HG03103 (cell line): ENCODE data around the gene SLIT3.

ENCODE experiments used
- ATAC-seq: cut with Tn5 transposase; IDR thresholded peaks from one replicate; pipeline ENCODE4 v1.9.1; 2021; ENCODE audit warnings: low read depth; ENCODE audit not compliant: unreplicated experiment

SLIT3 gene

DNA sequence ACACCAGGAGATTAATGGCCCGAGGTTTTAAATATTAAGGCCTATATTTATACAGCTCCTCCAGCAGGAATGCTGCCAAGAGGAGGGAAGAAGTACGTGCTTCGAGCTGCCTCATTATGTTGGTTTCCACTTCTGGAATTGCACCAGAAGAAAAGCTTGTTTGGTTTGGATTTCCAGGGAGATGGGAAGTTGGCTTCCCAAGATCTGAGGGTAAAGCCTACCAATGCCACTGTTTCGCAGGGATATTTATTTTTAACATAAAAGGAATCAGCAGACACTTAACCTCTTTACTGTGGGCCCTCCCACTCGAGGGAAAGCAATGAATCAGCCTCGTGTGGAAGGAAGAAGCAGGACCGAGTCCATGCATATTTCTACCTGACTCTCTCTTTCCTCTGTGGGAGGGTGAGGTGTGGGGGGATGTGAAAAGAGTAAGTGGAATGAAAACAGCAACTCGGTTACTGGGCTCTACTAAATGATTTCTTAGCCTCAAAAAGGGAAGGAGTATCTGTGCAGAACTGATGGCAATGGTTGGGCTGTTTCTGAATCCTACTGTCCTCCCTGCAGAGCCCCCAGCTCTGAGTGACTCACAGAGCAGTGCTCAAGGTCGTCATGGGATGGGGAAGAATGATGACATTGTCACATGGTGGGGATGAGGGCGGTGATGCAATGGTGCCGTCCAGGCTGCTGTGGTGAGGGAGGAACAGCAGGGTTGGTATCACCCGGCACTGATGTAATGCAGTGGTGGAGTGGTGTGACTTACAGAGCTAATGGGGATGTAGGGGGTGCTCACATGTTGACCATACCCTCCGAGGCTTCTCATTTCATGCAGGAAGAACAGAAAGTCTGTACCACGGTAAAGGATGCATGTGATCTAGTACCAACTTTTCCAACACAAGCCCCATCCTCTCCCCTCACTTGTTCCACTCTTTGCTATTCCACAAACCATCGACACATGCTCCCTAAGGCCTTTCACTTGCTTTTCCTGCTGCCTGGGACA is 506.8 kb downstream of the SLIT3 start:
- ATAC-seq = no peak

- ATAC-seq = no peak
Observed at GRCh38 chr5:168792678-168793077, 508.3 kb downstream of the SLIT3 start.

DNA sequence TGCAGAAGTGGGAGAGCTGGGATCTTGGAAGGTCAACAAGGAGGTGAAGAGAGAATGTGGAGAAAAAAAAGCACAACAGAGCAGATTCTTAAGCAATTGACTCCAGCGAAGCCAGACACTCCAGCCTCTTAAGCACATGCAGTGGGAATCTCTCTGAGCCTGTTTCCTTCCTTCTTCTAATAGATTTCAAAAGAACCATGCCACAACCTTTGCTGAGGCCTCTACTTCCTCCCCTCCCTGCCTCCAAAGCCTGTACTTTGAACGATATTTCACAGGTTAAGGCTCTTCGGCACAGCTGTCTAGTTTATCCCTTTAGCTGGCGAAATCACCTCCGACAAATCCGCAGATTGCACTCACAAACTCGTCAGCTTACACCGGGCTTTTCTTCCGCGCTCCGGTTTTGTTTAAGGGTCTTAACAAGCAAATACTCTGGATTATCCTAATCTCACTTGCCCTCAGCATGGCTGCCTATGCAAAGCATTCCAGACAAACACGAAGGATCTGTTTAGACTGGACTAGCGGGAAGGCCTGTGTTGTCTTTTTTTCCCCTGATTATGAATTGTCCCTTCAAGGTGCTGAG is 510.2 kb downstream of the SLIT3 start:
- ATAC-seq = no peak

GRCh38 chr5:168790002-168790635 is 510.8 kb downstream of the SLIT3 start:
- ATAC-seq = no peak

GRCh38 chr5:168788786-168789185 is 512.2 kb downstream of the SLIT3 start:
- no peak for ATAC-seq

GRCh38 chr5:168788107-168788506 is 512.8 kb downstream of the SLIT3 start:
- ATAC-seq = no peak

- ATAC-seq = no peak
Observed at GRCh38 chr5:168786147-168786546, 514.8 kb downstream of the SLIT3 start.

GRCh38 chr5:168784454-168784853 is 516.5 kb downstream of the SLIT3 start:
- no peak for ATAC-seq

DNA sequence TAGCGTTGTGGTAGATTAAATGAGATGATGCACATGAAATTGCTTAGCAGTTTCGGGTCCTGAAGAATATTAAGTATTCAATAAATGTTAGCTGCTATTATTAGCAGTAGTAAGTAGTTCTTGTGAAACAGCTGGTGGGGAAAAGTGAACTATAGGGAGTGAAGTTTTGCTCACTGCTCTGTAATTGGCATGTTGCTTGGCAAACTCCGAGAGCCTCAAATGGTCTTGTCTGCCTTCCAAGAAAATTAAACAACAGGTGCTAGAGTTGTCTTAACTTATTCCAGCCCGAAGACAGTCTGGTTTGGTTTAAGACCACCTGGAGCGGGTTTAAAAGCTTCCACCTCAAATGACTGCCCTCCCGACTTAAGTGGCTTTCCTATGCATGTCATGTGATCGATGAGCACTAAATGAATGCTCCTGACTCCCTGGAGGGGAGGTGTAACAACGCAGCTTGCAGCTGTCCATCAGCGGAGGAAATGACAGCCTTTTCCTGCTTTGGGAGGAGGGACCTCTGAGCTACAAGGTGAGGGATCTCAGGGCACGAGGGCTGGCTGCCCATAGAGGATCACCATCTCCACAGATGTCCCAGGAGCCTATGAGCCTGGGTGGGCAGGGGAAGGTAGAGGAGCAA is 518.9 kb downstream of the SLIT3 start:
- ATAC-seq = no peak

DNA sequence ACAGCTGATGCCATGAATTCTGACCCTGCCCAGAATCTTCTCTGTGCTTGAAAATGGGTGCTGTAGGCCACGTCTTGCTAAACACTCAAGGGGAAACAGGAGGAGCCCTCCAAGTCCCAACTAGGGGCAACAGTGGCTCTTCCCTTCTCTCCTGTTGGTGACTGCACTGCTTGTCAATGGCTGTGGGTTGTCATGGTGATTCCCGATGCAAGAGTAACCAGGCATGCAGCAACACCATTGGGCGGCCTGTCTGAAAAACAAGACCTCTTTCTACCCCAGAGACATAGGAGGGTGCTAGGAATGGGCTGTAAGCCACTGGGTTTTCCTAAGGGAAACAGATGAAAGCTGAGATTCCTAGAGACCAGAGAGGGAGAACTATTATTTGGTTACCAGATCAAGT is 520.1 kb downstream of the SLIT3 start:
- no peak for ATAC-seq

DNA sequence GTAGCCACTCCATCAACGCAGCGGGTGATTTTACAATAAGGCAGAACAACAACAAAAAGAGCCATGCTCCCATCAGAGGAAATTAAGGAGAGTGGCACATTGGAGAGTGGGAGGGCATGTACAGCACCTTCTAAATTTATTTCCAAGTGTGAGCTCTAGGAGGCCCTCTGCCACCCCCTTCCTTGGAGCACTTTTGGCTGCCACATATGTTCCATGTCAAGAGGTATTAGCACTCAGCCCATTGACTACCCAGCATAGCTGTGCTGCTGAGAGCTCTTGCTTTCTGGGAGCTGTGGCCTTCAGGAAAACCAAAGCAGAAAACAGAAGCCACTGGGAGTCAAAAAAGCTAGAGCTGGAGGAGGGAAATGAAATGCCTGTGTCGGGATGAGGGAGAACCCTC is 521.6 kb downstream of the SLIT3 start:
- ATAC-seq = no peak

GRCh38 chr5:168778536-168778935 is 522.4 kb downstream of the SLIT3 start:
- ATAC-seq = no peak

DNA sequence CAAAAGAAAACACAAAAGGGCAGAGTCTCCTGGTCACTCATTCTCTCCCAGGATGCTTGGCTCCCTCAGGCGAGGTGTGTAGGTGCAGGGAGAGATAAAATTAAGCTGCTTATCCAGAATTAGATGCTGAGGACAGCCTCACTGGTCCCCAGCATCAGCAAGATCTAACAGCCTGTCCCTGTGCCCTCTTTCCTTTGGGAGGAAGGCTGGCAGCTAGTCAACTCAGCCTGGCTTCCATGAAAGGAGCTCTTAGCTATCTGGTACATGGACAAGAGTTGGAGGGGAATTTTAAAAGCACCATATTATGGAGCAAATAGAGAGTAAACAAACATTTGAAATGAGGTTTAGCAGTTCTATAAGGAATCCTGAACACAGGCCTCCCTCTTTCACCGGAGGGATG is 523.3 kb downstream of the SLIT3 start:
- ATAC-seq = no peak

DNA sequence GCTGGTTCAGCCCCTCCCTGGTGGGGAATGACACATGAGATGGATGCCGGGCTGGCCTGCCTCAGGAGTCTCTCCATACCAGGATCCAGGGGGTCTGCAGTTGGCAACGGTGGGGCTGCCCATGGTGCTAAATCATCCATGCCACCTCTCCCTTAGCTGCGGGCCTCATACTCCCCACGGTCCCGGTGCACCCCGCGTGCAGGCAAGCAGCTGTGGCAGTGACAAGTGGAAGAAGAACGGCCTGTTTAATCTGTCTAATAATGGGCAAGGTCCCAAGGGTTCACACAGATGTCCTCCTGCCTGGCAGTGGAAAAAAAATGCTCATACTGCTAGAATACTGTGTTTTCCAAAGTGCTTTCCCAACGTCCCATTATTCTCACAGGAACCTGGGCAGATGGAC is 524.9 kb downstream of the SLIT3 start:
- no peak for ATAC-seq

DNA sequence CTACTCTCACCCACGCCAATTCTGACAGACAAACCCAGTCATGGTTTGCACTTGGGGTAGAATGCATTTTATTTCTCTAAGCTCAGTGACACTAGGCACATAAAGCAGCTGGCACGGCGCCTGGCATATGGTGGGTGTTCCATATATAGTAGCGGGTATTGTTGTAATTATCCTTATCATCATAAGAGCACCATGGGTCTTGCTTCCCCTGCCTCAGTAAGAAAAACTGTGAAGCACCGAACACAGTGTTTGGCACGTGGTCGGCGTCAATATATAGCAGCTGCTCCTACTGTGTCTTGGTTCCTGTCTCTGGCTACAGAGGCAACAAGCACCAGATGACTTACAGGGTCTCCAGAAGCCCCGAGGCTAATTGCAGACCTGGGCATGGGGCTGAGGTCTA is 527.7 kb downstream of the SLIT3 start:
- no peak for ATAC-seq

DNA sequence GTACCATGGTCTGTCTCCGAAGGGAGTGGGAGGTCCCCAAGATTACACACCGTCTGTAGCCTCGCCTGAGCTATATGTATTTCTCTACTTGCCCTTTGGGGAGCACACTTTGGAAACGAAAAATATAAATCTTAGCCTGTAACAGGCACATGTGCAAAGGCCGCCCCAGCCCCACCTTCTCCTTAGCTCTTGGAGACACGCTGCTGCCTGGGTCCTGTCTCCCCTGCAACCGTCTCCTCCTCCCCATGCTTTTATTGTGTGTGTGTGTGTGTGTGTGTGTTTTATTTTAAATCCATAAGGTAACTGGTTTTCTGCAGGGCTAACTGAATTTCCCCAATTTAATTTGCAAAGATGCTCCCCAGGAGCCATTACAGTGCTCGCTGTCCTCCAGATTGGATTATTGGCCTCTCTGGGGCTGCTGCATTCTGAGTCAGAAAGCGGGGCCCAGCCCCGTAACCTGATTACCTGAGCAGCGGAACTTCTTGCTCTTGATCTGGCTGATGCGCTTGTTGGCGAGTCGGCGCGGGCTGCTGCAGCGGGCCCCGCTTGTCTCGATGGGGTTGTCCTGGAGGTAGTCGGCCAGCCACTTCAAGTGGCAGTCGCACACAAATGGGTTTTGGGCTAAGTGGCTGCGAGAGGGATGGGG is 528.5 kb downstream of the SLIT3 start:
- no peak for ATAC-seq

- no peak for ATAC-seq
Observed at GRCh38 chr5:168771678-168772077, 529.3 kb downstream of the SLIT3 start.

GRCh38 chr5:168770996-168771395 is 529.9 kb downstream of the SLIT3 start:
- ATAC-seq = no peak

DNA sequence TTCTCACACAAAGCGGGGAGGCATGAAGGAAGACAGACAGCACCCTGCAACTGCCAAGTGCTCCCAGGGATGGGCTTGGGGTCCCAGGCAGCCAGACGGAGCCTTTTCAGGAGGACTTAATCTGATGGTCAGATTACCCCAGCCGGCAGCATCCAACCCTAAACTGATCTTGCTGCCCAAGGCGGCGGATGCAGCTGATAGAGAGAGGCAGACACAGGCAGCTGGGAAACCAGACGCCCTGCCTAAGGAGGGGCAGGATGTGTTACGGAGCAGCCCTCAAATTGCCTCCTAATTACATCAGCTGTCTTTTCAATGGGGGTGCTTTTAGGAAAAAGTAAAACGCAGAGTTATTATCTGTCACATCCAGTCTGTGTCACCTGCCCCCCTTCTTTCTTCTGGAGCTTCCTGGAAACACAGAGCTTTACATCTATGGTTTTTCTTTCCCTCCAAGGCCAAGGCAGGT is 530.9 kb downstream of the SLIT3 start:
- ATAC-seq = no peak

DNA sequence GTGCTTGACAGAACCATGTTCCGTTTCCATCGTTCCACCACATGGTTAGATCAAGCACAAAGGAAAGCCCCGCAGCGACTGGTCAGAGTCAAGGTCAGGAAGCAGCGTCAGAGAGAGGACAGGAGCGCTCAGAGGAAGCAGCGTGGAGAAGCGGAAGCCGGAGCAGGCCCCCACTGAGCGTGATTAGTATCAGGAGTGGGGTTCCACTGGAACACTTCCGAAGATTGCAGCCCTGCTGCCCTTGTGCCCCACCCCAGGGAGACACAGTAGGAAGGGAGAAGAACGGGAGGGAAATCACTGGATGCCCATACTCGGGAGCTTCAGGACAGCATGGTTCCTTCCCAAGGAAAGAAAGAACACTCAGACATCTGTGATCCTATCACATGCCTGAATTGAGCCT is 532.8 kb downstream of the SLIT3 start:
- no peak for ATAC-seq

DNA sequence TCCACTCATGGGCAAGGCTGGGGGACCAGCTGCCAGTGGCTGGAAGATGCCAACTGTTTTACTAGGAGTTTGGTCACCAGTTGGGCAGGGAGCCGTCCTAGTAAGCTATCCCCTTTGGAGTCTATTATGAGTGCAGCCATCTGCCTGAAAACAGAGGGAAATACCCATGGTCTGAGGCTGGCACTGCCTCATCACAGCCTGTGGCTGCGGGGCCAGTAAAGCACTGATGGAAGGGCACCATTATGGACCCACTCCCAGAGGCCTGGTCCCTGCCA is 534.6 kb downstream of the SLIT3 start:
- ATAC-seq = no peak
